ENCODE results near the gene HCFC1R1.

DNA sequence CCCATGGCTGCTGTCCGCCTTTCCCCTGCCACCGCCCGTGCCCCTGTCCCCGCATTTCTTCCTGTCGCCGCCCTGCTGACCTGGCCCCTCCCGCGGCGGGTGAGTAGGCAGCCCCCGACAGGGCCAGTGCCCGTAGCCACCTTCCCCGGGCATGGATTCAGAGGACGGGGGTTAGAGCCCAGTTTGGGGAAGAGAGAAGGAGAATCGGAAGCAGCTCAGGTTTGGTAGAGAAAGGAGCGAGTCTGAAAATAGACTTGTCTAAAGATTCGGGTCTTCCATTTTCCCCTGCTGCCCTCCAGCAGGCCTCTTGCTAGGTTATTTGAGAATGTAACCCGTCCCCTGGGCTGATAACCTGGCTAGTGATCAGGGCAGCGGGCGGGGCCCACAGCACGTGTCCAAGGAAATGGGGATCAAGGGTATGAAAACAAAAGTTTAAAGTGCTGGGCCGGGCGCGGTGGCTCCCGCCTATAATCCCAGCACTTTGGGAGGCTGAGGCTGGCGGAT is 18.9 kb downstream of the HCFC1R1 start:
- TF ChIP-seq YY1 (IDR thresholded peaks at IDR 0.05; ENCODE audit: extremely low read depth, insufficient replicate concordance, low read depth, low read length) (no peak), SIN3A (IDR thresholded peaks at IDR 0.05; ENCODE audit: low read depth) (no peak), ZNF274 (IDR thresholded peaks at IDR 0.05; ENCODE audit: low read depth, low read length) (no peak), SP1 (IDR thresholded peaks at IDR 0.05; ENCODE audit: low read depth) (no peak), EZH2 (IDR thresholded peaks at IDR 0.05) (no peak)
- TF ChIP-seq, protein P1, sequence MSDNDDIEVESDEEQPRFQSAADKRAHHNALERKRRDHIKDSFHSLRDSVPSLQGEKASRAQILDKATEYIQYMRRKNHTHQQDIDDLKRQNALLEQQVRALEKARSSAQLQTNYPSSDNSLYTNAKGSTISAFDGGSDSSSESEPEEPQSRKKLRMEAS (IDR thresholded peaks at IDR 0.05) = no peak

Data from HCT116 (cell line).